ENCODE data around the gene KCNH4.

KCNH4 gene

GRCh38 chr17:42120161-42120769 is 60.7 kb downstream of the KCNH4 start:
- H3K36me3 ChIP-seq (ENCODE audit: control insufficient read depth in 1 of 2, insufficient read depth in 2 of 2, low read length in 2 of 2) = peaks cover 2 to 20% of the 10 kb centered on the region in 2 donors
- no peaks in the 10 kb centered on the region for H3K27me3 ChIP-seq (ENCODE audit: control insufficient read depth in 1 of 2, insufficient read depth in 2 of 2, low read length in 2 of 2)
- no peak overlapping the region for H3K27ac ChIP-seq (ENCODE audit: low read depth, low read length)
- peaks cover 32 to 48% of the 10 kb centered on the region in 2 donors for H3K4me1 ChIP-seq (ENCODE audit: control insufficient read depth in 1 of 2, insufficient read depth in 2 of 2, low read length in 2 of 2)
- H3K9ac ChIP-seq (ENCODE audit: low read depth in 1 of 2, low read length in 2 of 2) = no peak overlapping the region
- peak overlapping the region; percentile 44 to 51 for H3K4me3 ChIP-seq (ENCODE audit: low read depth in 1 of 2, low read length in 2 of 2)
- no peaks in the 10 kb centered on the region for H3K9me3 ChIP-seq (ENCODE audit: control insufficient read depth in 1 of 2, low read length in 2 of 2)

- Histone ChIP-seq H3K9me3 (ENCODE audit: control insufficient read depth in 1 of 2, low read length in 2 of 2) (no peaks in the 10 kb centered on the region), H3K4me1 (ENCODE audit: control insufficient read depth in 1 of 2, insufficient read depth in 2 of 2, low read length in 2 of 2) (peaks cover 32 to 48% of the 10 kb centered on the region in 2 donors), H3K36me3 (ENCODE audit: control insufficient read depth in 1 of 2, insufficient read depth in 2 of 2, low read length in 2 of 2) (peaks cover 0 to 20% of the 10 kb centered on the region in 2 donors), H3K4me3 (ENCODE audit: low read depth in 1 of 2, low read length in 2 of 2) (no peak overlapping the region), H3K27me3 (ENCODE audit: control insufficient read depth in 1 of 2, insufficient read depth in 2 of 2, low read length in 2 of 2) (no peaks in the 10 kb centered on the region), H3K27ac (ENCODE audit: low read depth, low read length) (no peak overlapping the region), H3K9ac (ENCODE audit: low read depth in 1 of 2, low read length in 2 of 2) (no peak overlapping the region)
These were observed 61.6 kb downstream of the KCNH4 start for GRCh38 chr17:42119301-42119700.

GRCh38 chr17:42118545-42118944 is 62.4 kb downstream of the KCNH4 start:
- Histone ChIP-seq H3K4me1 (ENCODE audit: control insufficient read depth in 1 of 2, insufficient read depth in 2 of 2, low read length in 2 of 2) (peaks cover 32 to 48% of the 10 kb centered on the region in 2 donors), H3K9ac (ENCODE audit: low read depth in 1 of 2, low read length in 2 of 2) (no peak overlapping the region), H3K27ac (ENCODE audit: low read depth, low read length) (no peak overlapping the region), H3K36me3 (ENCODE audit: control insufficient read depth in 1 of 2, insufficient read depth in 2 of 2, low read length in 2 of 2) (peaks cover 0 to 20% of the 10 kb centered on the region in 2 donors), H3K4me3 (ENCODE audit: low read depth in 1 of 2, low read length in 2 of 2) (no peak overlapping the region), H3K9me3 (ENCODE audit: control insufficient read depth in 1 of 2, low read length in 2 of 2) (no peaks in the 10 kb centered on the region), H3K27me3 (ENCODE audit: control insufficient read depth in 1 of 2, insufficient read depth in 2 of 2, low read length in 2 of 2) (no peaks in the 10 kb centered on the region)

GRCh38 chr17:42118126-42118510 is 62.8 kb downstream of the KCNH4 start:
- Histone ChIP-seq H3K27ac (ENCODE audit: low read depth, low read length) (no peak overlapping the region), H3K36me3 (ENCODE audit: control insufficient read depth in 1 of 2, insufficient read depth in 2 of 2, low read length in 2 of 2) (peaks cover 0 to 20% of the 10 kb centered on the region in 2 donors), H3K9me3 (ENCODE audit: control insufficient read depth in 1 of 2, low read length in 2 of 2) (no peaks in the 10 kb centered on the region), H3K4me1 (ENCODE audit: control insufficient read depth in 1 of 2, insufficient read depth in 2 of 2, low read length in 2 of 2) (peaks cover 35 to 50% of the 10 kb centered on the region in 2 donors), H3K4me3 (ENCODE audit: low read depth in 1 of 2, low read length in 2 of 2) (no peak overlapping the region), H3K27me3 (ENCODE audit: control insufficient read depth in 1 of 2, insufficient read depth in 2 of 2, low read length in 2 of 2) (no peaks in the 10 kb centered on the region), H3K9ac (ENCODE audit: low read depth in 1 of 2, low read length in 2 of 2) (no peak overlapping the region)

- Histone ChIP-seq H3K4me1 (ENCODE audit: control insufficient read depth in 1 of 2, insufficient read depth in 2 of 2, low read length in 2 of 2) (peaks cover 36 to 51% of the 10 kb centered on the region in 2 donors), H3K36me3 (ENCODE audit: control insufficient read depth in 1 of 2, insufficient read depth in 2 of 2, low read length in 2 of 2) (peaks cover 0 to 20% of the 10 kb centered on the region in 2 donors), H3K27me3 (ENCODE audit: control insufficient read depth in 1 of 2, insufficient read depth in 2 of 2, low read length in 2 of 2) (no peaks in the 10 kb centered on the region), H3K9me3 (ENCODE audit: control insufficient read depth in 1 of 2, low read length in 2 of 2) (no peaks in the 10 kb centered on the region), H3K9ac (ENCODE audit: low read depth in 1 of 2, low read length in 2 of 2) (no peak overlapping the region), H3K4me3 (ENCODE audit: low read depth in 1 of 2, low read length in 2 of 2) (no peak overlapping the region), H3K27ac (ENCODE audit: low read depth, low read length) (no peak overlapping the region)
These were observed 63.4 kb downstream of the KCNH4 start for GRCh38 chr17:42117397-42118125.

GRCh38 chr17:42116705-42117396 is 64.1 kb downstream of the KCNH4 start:
- Histone ChIP-seq H3K4me1 (ENCODE audit: control insufficient read depth in 1 of 2, insufficient read depth in 2 of 2, low read length in 2 of 2) (peaks cover 34 to 49% of the 10 kb centered on the region in 2 donors), H3K9ac (ENCODE audit: low read depth in 1 of 2, low read length in 2 of 2) (no peak overlapping the region), H3K36me3 (ENCODE audit: control insufficient read depth in 1 of 2, insufficient read depth in 2 of 2, low read length in 2 of 2) (peaks cover 0 to 20% of the 10 kb centered on the region in 2 donors), H3K9me3 (ENCODE audit: control insufficient read depth in 1 of 2, low read length in 2 of 2) (no peaks in the 10 kb centered on the region), H3K27ac (ENCODE audit: low read depth, low read length) (no peak overlapping the region), H3K27me3 (ENCODE audit: control insufficient read depth in 1 of 2, insufficient read depth in 2 of 2, low read length in 2 of 2) (no peaks in the 10 kb centered on the region), H3K4me3 (ENCODE audit: low read depth in 1 of 2, low read length in 2 of 2) (no peak overlapping the region)

- Histone ChIP-seq H3K36me3 (ENCODE audit: control insufficient read depth in 1 of 2, insufficient read depth in 2 of 2, low read length in 2 of 2) (peaks cover 0 to 29% of the 10 kb centered on the region in 2 donors), H3K9ac (ENCODE audit: low read depth in 1 of 2, low read length in 2 of 2) (no peak overlapping the region), H3K27ac (ENCODE audit: low read depth, low read length) (no peak overlapping the region), H3K4me1 (ENCODE audit: control insufficient read depth in 1 of 2, insufficient read depth in 2 of 2, low read length in 2 of 2) (peaks cover 22 to 39% of the 10 kb centered on the region in 2 donors), H3K9me3 (ENCODE audit: control insufficient read depth in 1 of 2, low read length in 2 of 2) (no peaks in the 10 kb centered on the region), H3K27me3 (ENCODE audit: control insufficient read depth in 1 of 2, insufficient read depth in 2 of 2, low read length in 2 of 2) (no peaks in the 10 kb centered on the region), H3K4me3 (ENCODE audit: low read depth in 1 of 2, low read length in 2 of 2) (no peak overlapping the region)
These were observed 66.8 kb downstream of the KCNH4 start for GRCh38 chr17:42114118-42114517.

- Histone ChIP-seq H3K4me1 (ENCODE audit: control insufficient read depth in 1 of 2, insufficient read depth in 2 of 2, low read length in 2 of 2) (peaks cover 20 to 34% of the 10 kb centered on the region in 2 donors), H3K9ac (ENCODE audit: low read depth in 1 of 2, low read length in 2 of 2) (peak overlapping the region; percentile 76 to 89), H3K9me3 (ENCODE audit: control insufficient read depth in 1 of 2, low read length in 2 of 2) (no peaks in the 10 kb centered on the region), H3K27me3 (ENCODE audit: control insufficient read depth in 1 of 2, insufficient read depth in 2 of 2, low read length in 2 of 2) (no peaks in the 10 kb centered on the region), H3K4me3 (ENCODE audit: low read depth in 1 of 2, low read length in 2 of 2) (no peak overlapping the region), H3K27ac (ENCODE audit: low read depth, low read length) (no peak overlapping the region), H3K36me3 (ENCODE audit: control insufficient read depth in 1 of 2, insufficient read depth in 2 of 2, low read length in 2 of 2) (peaks cover 3 to 29% of the 10 kb centered on the region in 2 donors)
These were observed 67.5 kb downstream of the KCNH4 start for GRCh38 chr17:42113293-42114069.

- Histone ChIP-seq H3K4me1 (ENCODE audit: control insufficient read depth in 1 of 2, insufficient read depth in 2 of 2, low read length in 2 of 2) (peaks cover 24 to 32% of the 10 kb centered on the region in 2 donors), H3K9me3 (ENCODE audit: control insufficient read depth in 1 of 2, low read length in 2 of 2) (no peaks in the 10 kb centered on the region), H3K9ac (ENCODE audit: low read depth in 1 of 2, low read length in 2 of 2) (peak within 1 kb of the TSS; percentile 76 to 89), H3K27me3 (ENCODE audit: control insufficient read depth in 1 of 2, insufficient read depth in 2 of 2, low read length in 2 of 2) (no peaks in the 10 kb centered on the region), H3K4me3 (ENCODE audit: low read depth in 1 of 2, low read length in 2 of 2) (peak within 1 kb of the TSS; percentile 65 to 77), H3K27ac (ENCODE audit: low read depth, low read length) (peak within 1 kb of the TSS; percentile 76), H3K36me3 (ENCODE audit: control insufficient read depth in 1 of 2, insufficient read depth in 2 of 2, low read length in 2 of 2) (peaks cover 3 to 27% of the 10 kb centered on the region in 2 donors)
These were observed 68.3 kb downstream of the KCNH4 start, which contains the start of gene DHX58 for GRCh38 chr17:42112552-42113176. Gene DHX58 (minus strand): TSS chr17:42112714. CDS start chr17:42111892, 822 bp downstream.

Measured in duodenal mucosa (tissue), 2 donors.